ENCODE data around the gene RPL10.

RPL10 gene

GRCh38 chrX:154419688-154420401 is 21.7 kb downstream of the RPL10 start:
- H3K36me3 Mint-ChIP-seq: peaks cover 11% of the 10 kb centered on the region
- H3K27ac Mint-ChIP-seq: peak overlapping the region; percentile 60
- ATAC-seq: no peak
- peaks cover 21% of the 10 kb centered on the region for H3K4me1 Mint-ChIP-seq
- no peaks in the 10 kb centered on the region for H3K27me3 Mint-ChIP-seq
- H3K9me3 Mint-ChIP-seq: no peaks in the 10 kb centered on the region
- no peak overlapping the region for H3K4me3 Mint-ChIP-seq

DNA sequence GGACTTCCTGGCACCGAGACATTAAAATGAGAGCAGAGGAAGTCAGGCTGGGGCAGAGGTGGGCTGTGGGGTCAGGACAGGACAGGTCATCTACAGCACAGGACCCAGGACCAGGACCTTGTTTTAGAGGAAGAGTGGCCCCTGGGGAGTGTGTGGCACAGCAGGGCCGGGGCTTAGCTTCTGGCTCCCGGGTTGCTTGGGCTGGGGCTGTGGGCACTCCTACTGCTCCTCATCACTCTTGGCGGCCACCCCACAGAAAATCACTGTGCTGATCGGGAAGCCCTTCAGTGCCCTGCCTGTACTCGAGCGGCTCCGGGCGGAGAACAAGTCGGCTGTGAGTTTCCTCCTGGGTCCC is 22.2 kb downstream of the RPL10 start:
- Mint-ChIP-seq H3K27ac (no peak overlapping the region), H3K27me3 (no peaks in the 10 kb centered on the region), H3K4me3 (no peak overlapping the region), H3K9me3 (no peaks in the 10 kb centered on the region), H3K36me3 (peaks cover 7% of the 10 kb centered on the region), H3K4me1 (peaks cover 21% of the 10 kb centered on the region)
- no peak for ATAC-seq

- peaks cover 5% of the 10 kb centered on the region for H3K36me3 Mint-ChIP-seq
- H3K4me3 Mint-ChIP-seq: no peak overlapping the region
- H3K4me1 Mint-ChIP-seq: peaks cover 21% of the 10 kb centered on the region
- H3K27ac Mint-ChIP-seq: no peak overlapping the region
- H3K9me3 Mint-ChIP-seq: no peaks in the 10 kb centered on the region
- H3K27me3 Mint-ChIP-seq: no peaks in the 10 kb centered on the region
- no peak for ATAC-seq
Observed at GRCh38 chrX:154426916-154427770, 29.0 kb downstream of the RPL10 start.

- peaks cover 5% of the 10 kb centered on the region for H3K36me3 Mint-ChIP-seq
- peak within 1 kb of the TSS; percentile 84 for H3K27ac Mint-ChIP-seq
- ATAC-seq: peak; percentile 98
- peaks cover 21% of the 10 kb centered on the region for H3K4me1 Mint-ChIP-seq
- H3K9me3 Mint-ChIP-seq: no peaks in the 10 kb centered on the region
- no peaks in the 10 kb centered on the region for H3K27me3 Mint-ChIP-seq
- peak within 1 kb of the TSS; percentile 86 for H3K4me3 Mint-ChIP-seq
Observed at GRCh38 chrX:154428176-154429171, 30.3 kb downstream of the RPL10 start, which contains the start of gene ATP6AP1. Gene ATP6AP1, plus strand, starts transcription at chrX:154428677. Its CDS starts 16 bp downstream, at chrX:154428693.

- peak overlapping the region; percentile 84 for H3K27ac Mint-ChIP-seq
- H3K4me1 Mint-ChIP-seq: peaks cover 21% of the 10 kb centered on the region
- peak; percentile 57 for ATAC-seq
- peaks cover 11% of the 10 kb centered on the region for H3K36me3 Mint-ChIP-seq
- no peaks in the 10 kb centered on the region for H3K27me3 Mint-ChIP-seq
- no peaks in the 10 kb centered on the region for H3K9me3 Mint-ChIP-seq
- peak overlapping the region; percentile 86 for H3K4me3 Mint-ChIP-seq
Observed at GRCh38 chrX:154429711-154430110, 31.5 kb downstream of the RPL10 start.

DNA sequence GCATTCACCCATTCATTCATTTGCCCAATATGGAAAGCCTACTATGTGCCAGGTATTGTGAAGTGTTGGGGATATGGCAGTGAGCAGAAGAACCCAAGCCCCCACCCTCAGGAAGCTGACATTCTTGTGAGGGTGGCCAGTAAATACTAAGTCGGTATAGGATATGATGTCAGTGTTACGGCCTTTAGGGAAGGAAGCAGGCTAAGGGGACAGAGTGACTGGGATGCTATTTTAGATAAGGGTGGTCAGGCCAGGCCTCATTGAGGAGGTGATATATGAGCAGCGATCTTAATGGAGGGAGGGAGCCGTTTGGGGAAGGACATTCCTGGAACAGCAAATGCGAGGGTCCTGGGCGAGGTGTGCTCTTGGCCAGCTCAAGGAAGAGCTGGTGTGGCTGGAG is 32.3 kb downstream of the RPL10 start:
- Mint-ChIP-seq H3K4me1 (peaks cover 21% of the 10 kb centered on the region), H3K4me3 (peak overlapping the region; percentile 13), H3K27ac (peak overlapping the region; percentile 84), H3K9me3 (no peaks in the 10 kb centered on the region), H3K27me3 (no peaks in the 10 kb centered on the region), H3K36me3 (peaks cover 15% of the 10 kb centered on the region)
- no peak for ATAC-seq

- Mint-ChIP-seq H3K9me3 (no peaks in the 10 kb centered on the region), H3K36me3 (peaks cover 20% of the 10 kb centered on the region), H3K4me3 (no peak overlapping the region), H3K27me3 (no peaks in the 10 kb centered on the region), H3K27ac (peak overlapping the region; percentile 84), H3K4me1 (peaks cover 25% of the 10 kb centered on the region)
- ATAC-seq: no peak
Observed at GRCh38 chrX:154430916-154431315, 32.7 kb downstream of the RPL10 start.

DNA sequence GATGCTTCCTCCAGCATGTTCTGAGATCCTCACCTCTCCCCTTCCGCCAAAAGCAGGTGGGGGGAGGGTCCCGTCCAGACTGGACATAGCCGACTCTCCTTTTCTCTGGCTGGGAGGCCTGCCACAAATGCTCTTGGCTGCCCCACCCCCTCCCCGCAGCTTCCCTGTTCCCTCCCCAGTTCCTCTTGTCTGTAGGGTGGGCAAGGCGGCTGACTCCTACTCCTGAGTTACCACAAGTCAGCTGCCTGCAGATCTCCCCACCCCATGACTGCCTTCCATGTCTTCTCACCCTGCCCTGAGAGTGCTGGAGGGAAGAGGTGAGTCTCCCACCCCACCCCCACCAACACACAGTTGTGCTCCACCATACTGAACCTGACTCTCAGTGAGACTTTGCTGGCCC is 33.2 kb downstream of the RPL10 start:
- H3K27ac Mint-ChIP-seq: no peak overlapping the region

DNA sequence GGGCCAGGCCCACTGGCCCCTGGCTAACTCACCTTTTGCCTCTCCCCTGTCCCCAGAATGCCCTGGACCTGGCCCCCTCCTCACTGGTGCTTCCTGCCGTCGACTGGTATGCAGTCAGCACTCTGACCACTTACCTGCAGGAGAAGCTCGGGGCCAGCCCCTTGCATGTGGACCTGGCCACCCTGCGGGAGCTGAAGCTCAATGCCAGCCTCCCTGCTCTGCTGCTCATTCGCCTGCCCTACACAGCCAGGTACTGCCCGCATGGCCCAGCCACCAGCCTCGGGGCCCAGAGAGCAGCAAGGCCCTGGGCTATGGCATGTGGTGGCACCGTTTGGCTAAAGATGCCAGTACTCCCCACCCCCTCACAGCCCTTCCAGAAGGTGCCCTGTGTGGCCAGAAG is 34.0 kb downstream of the RPL10 start:
- H3K27me3 Mint-ChIP-seq: no peaks in the 10 kb centered on the region
- no peak for ATAC-seq
- H3K4me3 Mint-ChIP-seq: no peak overlapping the region
- no peaks in the 10 kb centered on the region for H3K9me3 Mint-ChIP-seq
- H3K36me3 Mint-ChIP-seq: peaks cover 24% of the 10 kb centered on the region
- H3K27ac Mint-ChIP-seq: no peak overlapping the region
- peaks cover 31% of the 10 kb centered on the region for H3K4me1 Mint-ChIP-seq

More for the DNA sequence above, 33.2 kb downstream of the RPL10 start:
- H3K9me3 Mint-ChIP-seq: no peaks in the 10 kb centered on the region
- H3K27me3 Mint-ChIP-seq: no peaks in the 10 kb centered on the region
- peak overlapping the region; percentile 26 for H3K4me3 Mint-ChIP-seq
- no peak for ATAC-seq
- peaks cover 30% of the 10 kb centered on the region for H3K4me1 Mint-ChIP-seq
- H3K36me3 Mint-ChIP-seq: peaks cover 24% of the 10 kb centered on the region

DNA sequence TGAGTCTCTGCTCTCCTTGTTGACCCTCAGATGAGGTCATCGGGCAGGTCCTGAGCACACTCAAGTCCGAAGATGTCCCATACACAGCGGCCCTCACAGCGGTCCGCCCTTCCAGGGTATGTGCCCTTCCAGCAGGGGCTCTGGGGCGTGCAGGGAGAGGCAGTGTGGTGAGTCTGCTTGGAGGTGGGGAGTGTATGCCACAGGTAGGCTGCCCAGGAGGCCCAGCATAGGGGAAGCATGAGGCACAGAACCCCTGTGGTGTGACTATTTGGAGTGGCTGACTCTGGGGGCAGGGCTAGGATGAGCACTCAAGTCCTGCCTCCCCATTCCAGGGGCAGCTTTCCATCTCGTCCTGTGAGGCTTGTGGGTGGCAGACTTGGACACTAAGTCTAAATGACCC is 35.4 kb downstream of the RPL10 start:
- H3K27ac Mint-ChIP-seq: no peak overlapping the region
- H3K4me1 Mint-ChIP-seq: peaks cover 35% of the 10 kb centered on the region
- peaks cover 24% of the 10 kb centered on the region for H3K36me3 Mint-ChIP-seq
- no peak overlapping the region for H3K4me3 Mint-ChIP-seq
- no peaks in the 10 kb centered on the region for H3K27me3 Mint-ChIP-seq
- no peak for ATAC-seq
- no peaks in the 10 kb centered on the region for H3K9me3 Mint-ChIP-seq

DNA sequence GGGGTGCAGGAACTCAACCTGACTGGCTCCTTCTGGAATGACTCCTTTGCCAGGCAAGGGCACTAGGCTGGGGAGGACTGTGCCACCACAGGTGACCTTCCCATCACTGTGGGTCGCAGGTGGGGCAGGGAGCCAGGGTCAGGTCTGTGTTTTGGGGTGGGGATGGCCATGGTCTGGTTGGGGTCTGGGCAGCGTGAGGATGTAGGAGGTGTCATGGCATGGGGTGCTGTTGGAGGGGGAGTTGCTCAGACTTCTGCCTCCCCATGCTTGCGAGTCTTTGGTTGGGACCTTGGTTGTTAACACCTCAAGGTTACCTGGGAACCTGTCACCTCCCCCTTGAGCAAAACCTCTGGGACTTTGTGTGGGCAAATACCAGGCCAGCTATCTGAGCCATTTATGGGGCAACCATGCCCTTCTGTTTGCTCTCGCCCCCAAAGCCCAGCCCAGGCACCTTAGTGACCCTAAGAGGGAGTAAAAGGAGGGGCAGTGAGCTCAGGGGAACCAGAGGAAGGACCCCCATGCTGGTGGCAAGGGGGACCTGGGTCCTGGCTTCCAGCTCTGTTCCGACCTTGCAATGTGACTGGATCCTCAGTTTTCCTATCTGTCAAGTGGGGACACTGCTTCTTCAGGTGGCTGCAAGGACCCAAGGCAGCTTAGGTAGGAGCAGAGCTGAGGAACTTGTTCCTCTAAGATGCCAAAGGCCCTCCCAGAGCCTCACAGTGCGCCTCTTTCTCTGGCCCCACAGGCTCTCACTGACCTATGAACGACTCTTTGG is 36.4 kb downstream of the RPL10 start:
- Mint-ChIP-seq H3K27ac (no peak overlapping the region), H3K9me3 (no peaks in the 10 kb centered on the region), H3K27me3 (no peaks in the 10 kb centered on the region), H3K4me3 (no peak overlapping the region), H3K4me1 (peaks cover 38% of the 10 kb centered on the region), H3K36me3 (peaks cover 24% of the 10 kb centered on the region)
- ATAC-seq: no peak

GRCh38 chrX:154435171-154435733 is 37.1 kb downstream of the RPL10 start:
- no peak for ATAC-seq
- Mint-ChIP-seq H3K27ac (peak overlapping the region; percentile 80), H3K9me3 (no peaks in the 10 kb centered on the region), H3K36me3 (peaks cover 24% of the 10 kb centered on the region), H3K4me1 (peaks cover 39% of the 10 kb centered on the region), H3K4me3 (no peak overlapping the region), H3K27me3 (no peaks in the 10 kb centered on the region)

DNA sequence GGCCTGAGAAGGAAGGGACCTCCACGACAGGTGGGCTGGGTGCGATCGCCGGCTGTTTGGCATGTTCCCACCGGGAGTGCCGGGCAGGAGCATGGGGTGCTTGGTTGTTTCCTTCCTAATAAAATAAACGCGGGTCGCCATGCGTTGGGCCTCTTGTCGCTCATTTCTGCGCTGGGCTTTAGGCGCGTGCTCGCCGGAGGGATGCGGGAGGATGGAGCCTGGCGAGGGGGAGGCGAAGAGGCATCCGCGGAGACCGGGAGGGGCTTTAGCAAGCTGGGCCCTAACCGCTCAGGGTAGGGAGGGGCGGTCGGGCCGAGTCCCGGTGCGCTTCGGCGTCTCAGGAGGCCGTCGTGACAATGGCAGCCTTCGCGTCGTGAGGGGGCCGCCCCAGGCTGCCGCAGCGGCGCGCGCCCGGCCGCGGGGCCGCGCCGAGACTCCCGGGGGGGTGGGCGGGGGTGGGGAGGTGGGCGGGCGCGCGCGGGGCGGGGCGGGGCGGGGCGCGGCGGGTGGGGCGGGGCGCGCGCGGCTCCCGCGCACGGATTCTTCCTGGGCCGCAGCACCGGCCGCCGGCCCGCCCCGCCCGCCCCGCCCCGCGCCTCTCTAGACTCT is 38.3 kb downstream of the RPL10 start:
- ATAC-seq: peak; percentile 79
- H3K9me3 Mint-ChIP-seq: no peaks in the 10 kb centered on the region
- peak overlapping the region; percentile 80 for H3K27ac Mint-ChIP-seq
- H3K4me1 Mint-ChIP-seq: peaks cover 35% of the 10 kb centered on the region
- H3K4me3 Mint-ChIP-seq: peak overlapping the region; percentile 80
- peaks cover 22% of the 10 kb centered on the region for H3K36me3 Mint-ChIP-seq
- no peaks in the 10 kb centered on the region for H3K27me3 Mint-ChIP-seq

Measured in stimulated activated memory B cell treated with anti-CD40 and anti-IgM and Interleukin-4, amounts not matched to agents 10 μg/mL and 1 μg/mL and 100 μg/mL, for 72 hours (primary cell).